ENCODE measurements around the gene CSPG5.

CSPG5 gene

DNA sequence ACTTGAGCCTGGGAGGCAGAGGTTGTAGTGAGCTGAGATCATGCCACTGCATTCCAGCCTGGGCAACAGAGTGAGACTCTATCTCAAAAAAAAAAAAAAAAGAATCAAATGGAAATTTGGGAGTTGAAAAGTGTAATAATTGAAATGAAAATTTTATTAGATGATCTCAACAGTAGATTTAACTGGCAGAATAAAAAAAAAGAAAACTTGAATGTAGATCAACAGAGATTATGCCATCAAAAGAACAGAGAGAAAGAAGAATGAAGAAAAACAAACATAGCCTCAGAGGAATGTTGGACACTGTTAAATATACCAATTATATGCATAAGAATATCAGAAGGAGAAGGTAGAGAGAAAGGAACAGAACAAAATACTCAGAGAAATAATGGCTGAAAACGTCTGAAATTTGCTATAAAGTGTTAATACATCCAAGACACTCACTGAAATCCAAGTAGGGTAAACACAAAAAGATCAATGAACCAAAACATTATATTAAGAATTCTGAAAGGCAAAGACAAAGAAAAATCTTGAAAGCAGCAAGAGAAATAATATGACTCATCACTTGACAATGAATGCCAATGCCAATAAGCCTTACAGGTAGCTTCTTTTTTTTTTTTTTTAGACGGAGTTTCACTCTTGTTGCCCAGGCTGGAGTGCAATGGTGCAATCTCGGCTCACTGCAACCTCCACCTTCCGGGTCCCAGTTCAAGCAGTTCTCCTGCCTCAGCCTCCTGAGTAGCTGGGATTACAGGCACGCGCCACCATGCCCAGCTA lies 50.5 kb downstream of the CSPG5 start:
- Histone ChIP-seq H3K27me3 (ENCODE audit: control insufficient read depth, insufficient read depth, low read length) (peaks cover 3% of the 10 kb centered on the region), H3K36me3 (ENCODE audit: insufficient read depth, low read length) (no peaks in the 10 kb centered on the region), H3K4me2 (ENCODE audit: low read length) (no peak overlapping the region), H3K4me3 (ENCODE audit: low read length) (no peak overlapping the region), H3K9me3 (replicated peaks; ENCODE audit: low read length) (no peaks in the 10 kb centered on the region), H3K4me1 (ENCODE audit: control insufficient read depth, insufficient read depth, low read length) (no peaks in the 10 kb centered on the region), H3K9ac (ENCODE audit: low read depth, low read length) (no peak overlapping the region)

DNA sequence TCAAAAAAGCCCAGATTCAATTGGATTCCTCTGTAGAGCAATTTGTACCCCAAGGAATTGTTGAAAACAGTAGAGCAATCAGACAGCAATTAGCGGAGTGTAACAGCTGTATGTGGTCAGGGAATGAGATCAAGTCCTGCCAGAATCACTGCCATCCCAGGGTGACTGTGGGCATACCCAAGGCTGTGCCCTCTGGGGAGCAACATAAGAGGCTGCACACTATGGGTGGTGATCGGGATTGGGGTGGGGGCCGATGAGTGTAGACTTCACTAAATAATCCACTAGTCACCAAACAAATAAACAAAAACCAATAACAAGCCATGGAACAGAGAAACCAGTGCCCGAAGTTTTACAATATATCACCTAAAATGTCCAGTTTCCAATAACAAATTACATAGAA lies 53.0 kb downstream of the CSPG5 start:
- H3K9me3 ChIP-seq (replicated peaks; ENCODE audit: low read length) = no peaks in the 10 kb centered on the region
- H3K27me3 ChIP-seq (ENCODE audit: control insufficient read depth, insufficient read depth, low read length) = peaks cover 8% of the 10 kb centered on the region
- H3K9ac ChIP-seq (ENCODE audit: low read depth, low read length) = no peak overlapping the region
- no peaks in the 10 kb centered on the region for H3K36me3 ChIP-seq (ENCODE audit: insufficient read depth, low read length)
- H3K4me2 ChIP-seq (ENCODE audit: low read length) = no peak overlapping the region
- peaks cover 4% of the 10 kb centered on the region for H3K4me1 ChIP-seq (ENCODE audit: control insufficient read depth, insufficient read depth, low read length)
- H3K4me3 ChIP-seq (ENCODE audit: low read length) = no peak overlapping the region

DNA sequence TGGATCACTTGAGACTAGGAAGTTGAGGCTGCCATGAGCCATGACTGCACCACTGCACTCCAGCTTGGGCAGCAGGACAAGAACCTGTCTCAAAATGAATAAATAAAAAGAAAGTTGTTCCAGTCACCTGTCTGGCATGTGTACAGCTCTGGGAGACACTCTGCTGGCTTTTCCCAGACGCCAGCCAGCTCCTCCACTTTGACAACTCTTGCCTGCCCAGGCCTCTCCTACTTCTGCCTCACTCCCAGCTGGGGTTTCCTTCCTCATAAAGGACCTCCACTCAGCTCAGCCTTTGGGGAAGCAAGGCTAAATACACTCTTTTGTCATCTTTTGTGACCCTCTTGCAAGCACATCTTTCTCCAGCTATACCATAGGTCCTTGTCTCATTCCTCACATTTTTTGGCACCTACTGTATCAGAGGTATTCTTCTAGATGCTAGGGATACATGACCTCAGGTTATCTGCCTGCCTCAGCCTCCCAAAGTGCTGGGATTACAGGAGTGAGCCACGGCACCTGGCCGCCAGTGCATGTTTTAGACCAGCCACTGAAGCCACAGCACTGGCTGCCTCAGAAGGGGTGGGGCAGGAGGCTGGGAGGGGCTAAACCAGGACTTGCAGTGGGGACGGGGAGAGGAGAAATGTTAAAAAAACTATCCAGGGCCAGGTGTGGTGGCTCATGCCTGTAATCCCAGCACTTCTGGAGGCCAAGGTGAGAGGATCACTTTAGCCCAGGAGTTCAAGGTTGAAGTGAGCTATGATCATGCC lies 55.2 kb downstream of the CSPG5 start:
- Histone ChIP-seq H3K4me1 (ENCODE audit: control insufficient read depth, insufficient read depth, low read length) (peaks cover 4% of the 10 kb centered on the region), H3K4me3 (ENCODE audit: low read length) (no peak overlapping the region), H3K9me3 (replicated peaks; ENCODE audit: low read length) (no peaks in the 10 kb centered on the region), H3K36me3 (ENCODE audit: insufficient read depth, low read length) (no peaks in the 10 kb centered on the region), H3K4me2 (ENCODE audit: low read length) (no peak overlapping the region), H3K9ac (ENCODE audit: low read depth, low read length) (no peak overlapping the region), H3K27me3 (ENCODE audit: control insufficient read depth, insufficient read depth, low read length) (peaks cover 8% of the 10 kb centered on the region)

DNA sequence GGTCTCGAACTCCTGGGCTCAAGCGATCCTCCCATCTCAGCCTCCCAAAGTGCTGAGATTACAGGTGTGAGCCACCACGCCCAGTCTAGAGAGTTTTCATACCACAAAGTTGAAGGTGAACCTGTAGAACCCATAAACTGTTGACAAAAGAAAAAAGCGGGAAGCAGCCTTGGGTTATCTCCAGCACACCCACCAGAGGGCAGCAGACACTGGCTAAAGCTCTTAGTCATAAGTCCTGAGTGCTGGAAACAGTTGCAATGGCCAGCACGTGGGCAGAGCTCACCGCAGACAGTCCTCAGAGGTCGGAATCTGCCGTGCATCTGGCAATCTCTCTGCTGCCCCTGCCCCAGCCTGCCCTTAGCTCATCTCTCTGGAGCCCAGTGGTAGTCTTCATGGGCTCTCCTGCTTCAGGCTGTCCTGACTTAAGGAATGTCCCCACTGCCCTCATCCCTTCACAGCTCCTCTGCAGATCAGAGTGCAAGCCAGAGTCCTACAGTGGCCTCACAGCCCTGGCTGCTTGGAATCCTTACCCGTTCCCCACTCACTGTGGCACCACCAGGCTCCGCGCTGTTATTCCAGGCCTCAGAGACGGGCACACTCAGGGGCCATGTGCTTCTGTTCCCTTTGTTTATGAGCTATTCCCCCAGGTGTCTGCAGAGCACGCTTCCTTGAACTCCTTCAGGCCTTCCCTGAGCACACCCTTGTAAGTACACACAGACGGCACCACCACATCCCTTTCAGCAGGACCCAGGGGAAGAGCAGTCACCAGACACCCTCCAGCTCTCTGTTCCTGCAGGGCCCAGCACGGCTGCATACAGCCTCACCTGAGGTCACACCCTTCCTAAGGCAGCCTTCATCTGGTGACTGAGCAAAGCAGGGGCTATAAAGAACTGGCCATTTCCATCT lies 56.3 kb downstream of the CSPG5 start:
- Histone ChIP-seq H3K9ac (ENCODE audit: low read depth, low read length) (no peak overlapping the region), H3K4me3 (ENCODE audit: low read length) (no peak overlapping the region), H3K36me3 (ENCODE audit: insufficient read depth, low read length) (no peaks in the 10 kb centered on the region), H3K4me1 (ENCODE audit: control insufficient read depth, insufficient read depth, low read length) (peaks cover 4% of the 10 kb centered on the region), H3K4me2 (ENCODE audit: low read length) (peak overlapping the region; percentile 19), H3K27me3 (ENCODE audit: control insufficient read depth, insufficient read depth, low read length) (peaks cover 8% of the 10 kb centered on the region), H3K9me3 (replicated peaks; ENCODE audit: low read length) (no peaks in the 10 kb centered on the region)

DNA sequence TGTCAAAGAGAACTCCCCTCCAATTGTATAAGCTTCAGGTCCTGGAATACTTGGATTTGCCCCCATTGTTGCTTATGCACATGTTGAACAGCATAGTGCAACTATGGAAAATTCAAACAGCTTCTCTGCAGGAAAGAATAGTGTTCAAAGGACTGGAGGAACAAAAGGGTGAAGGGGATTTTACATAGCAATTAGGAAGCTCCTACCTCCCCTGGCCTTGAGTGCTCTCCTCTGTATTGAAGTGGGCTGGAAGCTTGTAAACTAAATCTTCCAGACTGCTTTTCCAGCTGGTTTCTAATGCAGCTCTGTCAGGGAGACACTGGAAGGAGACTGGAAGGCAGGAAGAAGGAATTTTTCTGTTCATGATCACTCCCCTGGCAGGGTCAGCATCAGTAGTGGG lies 57.9 kb downstream of the CSPG5 start:
- H3K27me3 ChIP-seq (ENCODE audit: control insufficient read depth, insufficient read depth, low read length) = peaks cover 8% of the 10 kb centered on the region
- no peaks in the 10 kb centered on the region for H3K9me3 ChIP-seq (replicated peaks; ENCODE audit: low read length)
- peaks cover 4% of the 10 kb centered on the region for H3K4me1 ChIP-seq (ENCODE audit: control insufficient read depth, insufficient read depth, low read length)
- H3K9ac ChIP-seq (ENCODE audit: low read depth, low read length) = no peak overlapping the region
- no peak overlapping the region for H3K4me3 ChIP-seq (ENCODE audit: low read length)
- H3K4me2 ChIP-seq (ENCODE audit: low read length) = no peak overlapping the region
- no peaks in the 10 kb centered on the region for H3K36me3 ChIP-seq (ENCODE audit: insufficient read depth, low read length)

DNA sequence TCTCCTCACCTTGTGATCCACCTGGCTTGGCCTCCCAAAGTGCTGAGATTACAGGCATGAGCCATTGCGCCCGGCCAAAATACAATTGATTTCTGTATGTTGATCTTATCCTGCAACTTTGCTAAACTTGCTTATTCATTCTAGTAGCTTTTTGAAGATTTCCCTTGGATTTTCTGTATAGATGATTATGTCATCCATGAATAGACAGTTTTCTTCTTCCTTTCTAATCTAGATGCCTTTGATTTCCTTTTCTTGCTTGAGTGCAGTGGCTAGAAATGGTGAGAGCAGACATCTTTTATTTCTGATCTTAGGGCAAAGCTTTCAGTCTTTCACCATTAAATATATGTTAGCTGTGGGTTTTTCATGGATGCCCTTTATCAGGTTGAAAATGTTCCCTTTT lies 60.7 kb downstream of the CSPG5 start:
- Histone ChIP-seq H3K9ac (ENCODE audit: low read depth, low read length) (no peak overlapping the region), H3K36me3 (ENCODE audit: insufficient read depth, low read length) (no peaks in the 10 kb centered on the region), H3K27me3 (ENCODE audit: control insufficient read depth, insufficient read depth, low read length) (peaks cover 8% of the 10 kb centered on the region), H3K4me2 (ENCODE audit: low read length) (no peak overlapping the region), H3K9me3 (replicated peaks; ENCODE audit: low read length) (no peaks in the 10 kb centered on the region), H3K4me1 (ENCODE audit: control insufficient read depth, insufficient read depth, low read length) (peaks cover 4% of the 10 kb centered on the region), H3K4me3 (ENCODE audit: low read length) (no peak overlapping the region)

DNA sequence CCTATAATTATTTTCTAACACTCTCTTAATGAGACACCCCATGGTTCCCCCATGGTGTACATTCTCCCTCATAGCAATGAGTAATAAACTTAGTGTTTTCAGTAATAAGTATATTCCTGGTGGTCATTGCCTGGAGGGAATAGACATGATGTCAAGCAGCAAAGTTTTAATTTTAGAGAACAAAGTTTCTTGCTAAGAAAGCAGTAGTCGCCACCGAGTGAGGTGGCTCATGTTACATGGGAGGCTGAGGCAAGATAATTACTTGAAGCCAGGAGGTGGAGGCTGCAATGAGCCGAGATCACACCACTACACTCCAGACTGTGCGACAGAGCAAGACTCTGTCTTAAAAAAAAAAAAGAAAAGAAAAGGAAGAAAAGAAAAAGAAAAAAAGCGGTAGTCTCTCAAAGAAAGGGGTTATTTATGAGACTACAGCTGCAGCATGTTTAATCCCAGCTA lies 62.8 kb downstream of the CSPG5 start:
- peaks cover 3% of the 10 kb centered on the region for H3K36me3 ChIP-seq (ENCODE audit: insufficient read depth, low read length)
- peaks cover 8% of the 10 kb centered on the region for H3K4me1 ChIP-seq (ENCODE audit: control insufficient read depth, insufficient read depth, low read length)
- no peak overlapping the region for H3K4me3 ChIP-seq (ENCODE audit: low read length)
- H3K9ac ChIP-seq (ENCODE audit: low read depth, low read length) = no peak overlapping the region
- no peaks in the 10 kb centered on the region for H3K9me3 ChIP-seq (replicated peaks; ENCODE audit: low read length)
- H3K27me3 ChIP-seq (ENCODE audit: control insufficient read depth, insufficient read depth, low read length) = peaks cover 2% of the 10 kb centered on the region
- H3K4me2 ChIP-seq (ENCODE audit: low read length) = no peak overlapping the region

DNA sequence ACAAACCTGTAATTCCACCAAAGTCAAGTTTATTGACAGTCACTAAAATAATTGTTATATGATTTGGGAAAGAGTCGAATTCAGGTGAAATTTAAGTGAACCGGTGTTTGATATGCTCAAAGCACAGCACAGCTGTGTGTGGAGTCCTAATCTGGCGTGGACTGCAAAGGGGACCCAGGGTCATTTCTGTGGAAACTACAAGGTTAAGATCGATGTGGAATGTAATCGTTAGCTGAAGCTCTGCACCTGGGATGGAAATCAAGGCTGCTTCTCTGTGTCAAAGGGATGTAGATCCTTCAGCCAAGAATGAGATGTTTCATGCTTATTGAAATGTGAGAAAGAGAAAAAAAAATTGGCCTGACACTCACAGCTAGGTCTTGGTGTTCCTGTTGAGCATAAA lies 63.6 kb downstream of the CSPG5 start:
- Histone ChIP-seq H3K36me3 (ENCODE audit: insufficient read depth, low read length) (peaks cover 11% of the 10 kb centered on the region), H3K4me1 (ENCODE audit: control insufficient read depth, insufficient read depth, low read length) (peaks cover 8% of the 10 kb centered on the region), H3K27me3 (ENCODE audit: control insufficient read depth, insufficient read depth, low read length) (no peaks in the 10 kb centered on the region), H3K9me3 (replicated peaks; ENCODE audit: low read length) (no peaks in the 10 kb centered on the region), H3K9ac (ENCODE audit: low read depth, low read length) (no peak overlapping the region), H3K4me3 (ENCODE audit: low read length) (no peak overlapping the region), H3K4me2 (ENCODE audit: low read length) (no peak overlapping the region)

DNA sequence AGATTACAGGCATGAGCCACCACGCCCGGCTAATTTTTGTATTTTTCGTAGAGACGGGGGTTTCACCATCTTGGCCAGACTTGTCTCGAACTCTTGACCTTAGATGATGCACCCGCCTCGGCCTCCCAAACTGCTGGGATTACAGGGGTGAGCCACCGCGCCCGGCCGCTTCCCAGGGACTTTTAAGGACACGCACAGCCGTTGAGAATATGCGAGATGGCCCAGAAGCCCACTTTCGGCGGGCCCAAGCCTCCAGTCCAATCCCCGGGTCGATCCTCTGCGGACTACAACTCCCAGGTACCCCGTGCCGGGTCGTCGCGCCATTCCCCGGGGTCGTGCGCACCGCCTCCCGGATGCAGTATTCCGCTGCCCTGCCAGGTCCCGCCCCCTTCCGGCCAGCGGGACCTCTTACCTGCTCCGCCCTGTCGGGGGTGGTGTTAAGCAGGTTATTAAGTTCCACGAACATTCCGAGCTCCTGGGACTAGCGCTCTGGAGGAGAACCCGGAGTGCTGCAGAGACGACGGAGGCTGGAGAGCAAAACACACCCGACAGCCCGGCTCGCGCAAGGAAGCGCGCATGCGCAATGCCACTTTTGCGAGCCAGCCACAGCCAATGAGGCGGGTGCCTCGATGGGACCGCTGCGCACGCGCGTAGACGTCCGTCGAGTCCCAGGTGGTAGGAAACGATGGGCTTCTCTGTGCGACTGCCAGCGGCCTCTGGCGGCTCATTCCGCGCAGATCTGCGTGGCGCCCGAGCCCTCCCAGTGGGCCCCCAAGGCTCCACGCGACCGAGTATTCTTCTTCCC lies 65.3 kb downstream of the CSPG5 start, which contains the start of gene ELP6:
TSS of gene ELP6 (minus strand) at position 588 of the 805 bp plus-strand sequence. CDS start at position 466, 122 bp downstream.
- Histone ChIP-seq H3K4me1 (ENCODE audit: control insufficient read depth, insufficient read depth, low read length) (peaks cover 8% of the 10 kb centered on the region), H3K9ac (ENCODE audit: low read depth, low read length) (peak within 1 kb of the TSS; percentile 94), H3K27me3 (ENCODE audit: control insufficient read depth, insufficient read depth, low read length) (no peaks in the 10 kb centered on the region), H3K9me3 (replicated peaks; ENCODE audit: low read length) (no peaks in the 10 kb centered on the region), H3K4me3 (ENCODE audit: low read length) (peak within 1 kb of the TSS; percentile 98), H3K36me3 (ENCODE audit: insufficient read depth, low read length) (peaks cover 18% of the 10 kb centered on the region), H3K4me2 (ENCODE audit: low read length) (peak within 1 kb of the TSS; percentile 94)

DNA sequence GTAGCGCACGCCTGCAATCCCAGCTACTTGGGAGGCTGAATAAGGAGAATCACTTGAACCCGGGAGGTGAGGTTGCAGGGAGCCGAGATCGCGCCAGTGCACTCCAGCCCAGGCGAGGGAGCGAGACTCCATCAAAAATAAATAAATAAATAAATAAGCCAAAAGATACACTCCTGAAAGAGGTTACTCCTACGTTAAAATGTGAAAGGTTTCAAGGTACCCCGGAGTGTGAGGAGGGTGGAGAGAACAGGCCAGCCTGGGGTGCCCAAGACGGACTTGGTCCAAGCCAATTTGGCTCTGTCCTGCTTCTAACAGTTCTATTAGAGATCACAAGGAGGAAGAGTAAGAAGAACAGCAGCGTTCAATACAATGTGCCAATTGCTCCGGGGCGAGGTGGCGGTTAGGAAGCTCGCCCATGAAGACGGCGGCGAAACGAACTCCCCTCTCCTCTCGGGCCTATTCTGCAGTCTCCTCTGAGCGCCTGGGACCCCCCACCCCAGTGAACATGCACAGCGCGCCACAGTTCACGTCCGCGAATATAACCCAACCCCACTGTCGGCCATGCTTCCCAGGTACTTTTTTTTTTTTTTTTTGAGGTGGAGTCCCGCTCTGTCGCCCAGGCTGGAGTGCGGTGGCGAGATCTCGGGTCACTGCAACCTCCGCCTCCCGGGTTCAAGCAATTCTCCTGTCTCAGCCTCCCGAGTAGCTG lies 66.1 kb downstream of the CSPG5 start:
- Histone ChIP-seq H3K9me3 (replicated peaks; ENCODE audit: low read length) (no peaks in the 10 kb centered on the region), H3K4me2 (ENCODE audit: low read length) (peak overlapping the region; percentile 94), H3K27me3 (ENCODE audit: control insufficient read depth, insufficient read depth, low read length) (no peaks in the 10 kb centered on the region), H3K9ac (ENCODE audit: low read depth, low read length) (peak overlapping the region; percentile 94), H3K4me3 (ENCODE audit: low read length) (peak overlapping the region; percentile 98), H3K36me3 (ENCODE audit: insufficient read depth, low read length) (peaks cover 18% of the 10 kb centered on the region), H3K4me1 (ENCODE audit: control insufficient read depth, insufficient read depth, low read length) (peaks cover 8% of the 10 kb centered on the region)

All from skeletal muscle satellite cell (primary cell).